ENCODE measurements around the gene AMZ1.

DNA sequence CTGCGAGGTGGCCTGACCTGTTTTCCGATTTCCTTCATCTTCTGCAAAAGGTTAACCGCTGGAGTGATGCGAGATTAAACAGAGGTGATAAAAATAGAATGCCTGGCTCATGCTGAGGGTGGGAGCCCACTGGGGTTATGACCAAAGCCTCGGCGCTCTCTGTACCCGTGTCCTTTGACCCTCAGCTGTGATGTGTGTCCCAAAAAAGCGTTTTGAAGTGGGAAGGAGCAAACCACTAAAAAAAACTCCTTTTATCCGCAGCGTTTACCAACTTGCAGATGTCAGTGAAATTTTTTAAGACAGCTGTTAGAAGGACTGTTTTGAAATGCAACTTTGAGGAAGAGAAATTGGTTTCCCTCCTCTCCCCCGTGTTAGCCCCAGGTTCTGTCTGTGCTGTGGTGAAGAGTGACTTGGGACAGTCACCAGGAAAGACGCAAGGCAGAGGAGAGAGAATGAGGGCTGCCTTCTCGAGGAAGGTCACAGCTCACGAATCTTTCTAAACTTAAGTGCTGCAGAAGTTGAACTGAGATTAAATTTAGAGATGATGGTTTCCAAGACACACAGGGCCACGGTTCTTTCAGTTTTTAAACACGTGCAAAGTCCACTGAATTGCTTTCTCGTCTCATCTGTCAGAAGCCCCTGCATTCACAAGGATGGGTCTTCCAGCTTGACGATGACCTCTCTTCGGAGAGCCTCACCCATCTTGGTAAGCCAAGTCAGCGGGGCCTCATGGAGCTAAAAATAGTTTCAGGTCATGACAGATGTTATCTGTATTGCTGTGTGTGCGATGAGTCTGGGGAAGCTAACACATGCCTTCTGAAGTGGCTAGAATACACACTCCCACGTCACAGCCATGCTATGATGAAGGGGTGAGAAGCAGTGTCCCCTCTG lies 27.6 kb downstream of the AMZ1 start:
- TF ChIP-seq CTCF (IDR thresholded peaks at IDR 0.05; ENCODE audit: poor library complexity) (no peak), EZH2 (IDR thresholded peaks at IDR 0.05; ENCODE audit: borderline replicate concordance) (no peak), EZH2phosphoT487 (IDR thresholded peaks at IDR 0.05; ENCODE audit: low read depth, severe bottlenecking, unreplicated experiment) (no peak)

All from hepatocyte (in vitro differentiated cells).